HCT116 (cell line): ENCODE data around the gene NAA16.

Experiments used
- CTCF ChIP-seq, 3 experiments: fragments of 200-600 bp in 1 of 3; sonication (generic) in 1 of 3; IDR thresholded peaks in 2 of 3; conservative IDR thresholded peaks in 1 of 3; 2 replicates each; pipeline ENCODE4 v1.5.1; 2012 to 2017; ENCODE audit warnings: low read depth in 2 of 3, low read length in 2 of 3, antibody characterized with exemption in 1 of 3, borderline replicate concordance in 1 of 3, control low read depth in 1 of 3, mild to moderate bottlenecking in 1 of 3, mixed read lengths in 1 of 3, mixed run types in 1 of 3, moderate library complexity in 1 of 3; ENCODE audit not compliant: insufficient read depth in 1 of 3
- EZH2 ChIP-seq: fragments of 200-600 bp; sonication (generic); IDR thresholded peaks from 2 replicates; pipeline ENCODE4 v1.6.1; 2017; ENCODE audit warnings: antibody characterized with exemption, mixed run types
- POLR2A ChIP-seq: IDR thresholded peaks from 2 replicates; pipeline ENCODE4 v1.7.0; 2011; ENCODE audit warnings: borderline replicate concordance; ENCODE audit not compliant: insufficient read depth, insufficient read length; ENCODE audit errors: extremely low read depth
- RAD21 ChIP-seq: IDR thresholded peaks from 2 replicates; pipeline ENCODE4 v1.6.1; 2012; ENCODE audit warnings: low read depth, mild to moderate bottlenecking
- SIN3A ChIP-seq: IDR thresholded peaks from 2 replicates; pipeline ENCODE4 v1.6.1; 2012; ENCODE audit warnings: low read depth

DNA sequence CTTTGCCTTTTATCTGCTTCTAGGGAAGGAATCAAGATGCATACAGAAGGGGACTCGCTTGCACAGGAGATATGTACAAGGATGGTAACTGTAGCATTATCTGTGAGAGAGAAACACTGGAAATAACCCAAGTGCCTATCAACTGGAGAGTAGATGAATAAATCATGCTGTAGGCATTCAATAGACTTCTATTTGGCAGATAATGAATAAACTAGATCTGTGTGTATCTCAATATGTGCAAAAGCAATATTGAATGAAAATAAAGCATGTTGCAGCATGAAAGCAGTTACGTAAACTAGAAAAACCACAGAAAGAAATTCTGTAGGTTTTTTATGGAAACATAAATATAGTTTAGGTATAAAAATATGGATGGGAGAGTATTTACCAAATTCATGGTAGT lies 107.7 kb downstream of the NAA16 start:
- no peak for TF ChIP-seq EZH2
- no peak for TF ChIP-seq RAD21
- TF ChIP-seq CTCF (IDR thresholded peaks at IDR 0.05 in 2 of 3, conservative IDR thresholded peaks at IDR 0.05 in 1 of 3; ENCODE audit: borderline replicate concordance in 1 of 3, insufficient read depth in 1 of 3, low read depth in 2 of 3, low read length in 2 of 3) = no peak
- no peak for TF ChIP-seq POLR2A
- TF ChIP-seq SIN3A = no peak
